ENCODE measurements around the gene PFKFB4.

DNA sequence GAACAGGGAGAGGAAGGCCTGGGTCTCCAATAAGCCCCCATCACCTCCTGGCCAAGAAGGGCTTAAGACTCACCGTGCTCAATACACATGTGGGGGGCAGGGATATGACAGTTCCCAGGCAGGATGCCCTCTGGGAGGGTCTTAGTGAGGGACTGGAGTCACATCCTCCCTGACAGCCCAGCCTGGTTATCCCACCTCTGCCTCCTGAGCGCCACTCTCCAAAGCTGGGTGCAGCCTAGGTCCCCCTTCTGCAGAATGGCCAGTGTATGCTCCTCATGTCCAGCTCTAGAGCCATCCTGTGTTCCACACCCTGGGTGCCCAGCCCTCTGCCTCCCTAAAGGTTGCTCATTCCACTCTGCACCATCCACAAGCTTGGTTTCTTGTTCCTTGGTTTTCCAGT is 51.5 kb downstream of the PFKFB4 start:
- TF ChIP-seq POLR2A (IDR thresholded peaks at IDR 0.05), result no peak
- TF ChIP-seq, protein P1, sequence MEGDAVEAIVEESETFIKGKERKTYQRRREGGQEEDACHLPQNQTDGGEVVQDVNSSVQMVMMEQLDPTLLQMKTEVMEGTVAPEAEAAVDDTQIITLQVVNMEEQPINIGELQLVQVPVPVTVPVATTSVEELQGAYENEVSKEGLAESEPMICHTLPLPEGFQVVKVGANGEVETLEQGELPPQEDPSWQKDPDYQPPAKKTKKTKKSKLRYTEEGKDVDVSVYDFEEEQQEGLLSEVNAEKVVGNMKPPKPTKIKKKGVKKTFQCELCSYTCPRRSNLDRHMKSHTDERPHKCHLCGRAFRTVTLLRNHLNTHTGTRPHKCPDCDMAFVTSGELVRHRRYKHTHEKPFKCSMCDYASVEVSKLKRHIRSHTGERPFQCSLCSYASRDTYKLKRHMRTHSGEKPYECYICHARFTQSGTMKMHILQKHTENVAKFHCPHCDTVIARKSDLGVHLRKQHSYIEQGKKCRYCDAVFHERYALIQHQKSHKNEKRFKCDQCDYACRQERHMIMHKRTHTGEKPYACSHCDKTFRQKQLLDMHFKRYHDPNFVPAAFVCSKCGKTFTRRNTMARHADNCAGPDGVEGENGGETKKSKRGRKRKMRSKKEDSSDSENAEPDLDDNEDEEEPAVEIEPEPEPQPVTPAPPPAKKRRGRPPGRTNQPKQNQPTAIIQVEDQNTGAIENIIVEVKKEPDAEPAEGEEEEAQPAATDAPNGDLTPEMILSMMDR (IDR thresholded peaks at IDR 0.05), result no peak
